ENCODE results near the gene POLA1.

- TF ChIP-seq POLR2A (IDR thresholded peaks at IDR 0.05; ENCODE audit: low read length): no peak
- no peak for TF ChIP-seq GATA1 (IDR thresholded peaks at IDR 0.05; ENCODE audit: low read depth, low read length)
Measured at GRCh38 chrX:25018682-25019081, 325.0 kb downstream of the POLA1 start.

Data from erythroblast (primary cell).